SU-DHL-6 (cell line): ENCODE measurements around the gene PARP12.

Source experiments
- H2AFZ ChIP-seq: fragments of 200-600 bp; sonication (generic); 2 replicates; pipeline ENCODE4 v1.6.1; 2014; ENCODE audit warnings: low read depth, mild to moderate bottlenecking, moderate library complexity, mixed read lengths, antibody characterized with exemption, low read length; ENCODE audit not compliant: severe bottlenecking
- H3F3A ChIP-seq: fragments of 200-600 bp; shearing (Covaris generic); 2 replicates; pipeline ENCODE4 v1.6.0; 2016; ENCODE audit warnings: antibody characterized with exemption, mild to moderate bottlenecking; ENCODE audit not compliant: insufficient read depth
- H3K27ac ChIP-seq: fragments of 200-600 bp; sonication (generic); 2 replicates; pipeline ENCODE4 v1.5.1; 2016; ENCODE audit warnings: low read depth, mild to moderate bottlenecking, low read length, moderate library complexity, mixed read lengths
- H3K27me3 ChIP-seq: fragments of 200-600 bp; sonication (generic), shearing (Covaris generic); 2 replicates; pipeline ENCODE4 v1.6.0; 2014; ENCODE audit warnings: mild to moderate bottlenecking, low read length
- H3K36me3 ChIP-seq: fragments of 200-600 bp; sonication (generic); 2 replicates; pipeline ENCODE4 v1.6.1; 2014; ENCODE audit warnings: mild to moderate bottlenecking, low read length, mixed read lengths
- H3K4me2 ChIP-seq: fragments of 300-600, 200-600 bp; shearing (Covaris generic), sonication (generic); 2 replicates; pipeline ENCODE4 v1.6.0; 2014; ENCODE audit warnings: low read length, low read depth, mild to moderate bottlenecking; ENCODE audit not compliant: poor library complexity, severe bottlenecking
- H3K4me3 ChIP-seq: fragments of 200-600 bp; sonication (generic); 2 replicates; pipeline ENCODE4 v1.5.1; 2014; ENCODE audit warnings: antibody characterized with exemption, low read length, mild to moderate bottlenecking, mixed read lengths; ENCODE audit not compliant: insufficient read depth, poor library complexity, severe bottlenecking
- H3K79me2 ChIP-seq: fragments of 200-600 bp; sonication (generic); 2 replicates; pipeline ENCODE4 v1.6.1; 2014; ENCODE audit warnings: mild to moderate bottlenecking, low read length, moderate library complexity; ENCODE audit not compliant: insufficient read depth
- H3K9ac ChIP-seq: fragments of 200-600 bp; sonication (generic); 2 replicates; pipeline ENCODE4 v1.7.0; 2014; ENCODE audit warnings: mild to moderate bottlenecking, low read length
- H3K9me2 ChIP-seq: fragments of 200-600 bp; sonication (generic); replicated peaks from 2 replicates; pipeline ENCODE4 v1.6.1; 2014; ENCODE audit warnings: low read length; ENCODE audit not compliant: insufficient read depth
- H3K9me3 ChIP-seq: fragments of 200-600 bp; sonication (generic); 2 replicates; pipeline ENCODE4 v1.6.1; 2014; ENCODE audit warnings: low read length, mixed read lengths; ENCODE audit not compliant: insufficient read depth
- H4K20me1 ChIP-seq: fragments of 200-600 bp; sonication (generic); 2 replicates; pipeline ENCODE4 v1.6.1; 2014; ENCODE audit warnings: low read depth, mild to moderate bottlenecking, antibody characterized with exemption, low read length, moderate library complexity, mixed read lengths
- CTCF ChIP-seq: fragments of 200-600 bp; sonication (generic); IDR thresholded peaks from one replicate; pipeline ENCODE4 v1.5.1; 2017; ENCODE audit warnings: antibody characterized with exemption, mild to moderate bottlenecking, low read length, moderate library complexity; ENCODE audit not compliant: insufficient read depth, poor library complexity, severe bottlenecking
- EZH2phosphoT487 ChIP-seq: fragments of 200-600 bp; sonication (generic), shearing (Covaris generic); conservative IDR thresholded peaks from 2 replicates; pipeline ENCODE4 v1.6.1; 2018; ENCODE audit warnings: mild to moderate bottlenecking, antibody characterized with exemption, low read length, moderate library complexity, mixed read lengths

The PARP12 gene

GRCh38 chr7:140031364-140031763, 31.4 kb downstream of the PARP12 start:
- Histone ChIP-seq H3K27me3 (no peaks in the 10 kb centered on the region), H2AFZ (no peak overlapping the region), H4K20me1 (no peaks in the 10 kb centered on the region), H3K36me3 (no peaks in the 10 kb centered on the region), H3K9ac (no peak overlapping the region), H3K4me3 (no peak overlapping the region), H3K4me2 (no peak overlapping the region), H3F3A (no peaks in the 10 kb centered on the region), H3K79me2 (no peaks in the 10 kb centered on the region), H3K27ac (no peak overlapping the region), H3K9me3 (no peaks in the 10 kb centered on the region), H3K9me2 (no peaks in the 10 kb centered on the region)
- TF ChIP-seq EZH2phosphoT487 (no peak), CTCF (no peak)

- no peak overlapping the region for H3K4me2 ChIP-seq
- H3K27ac ChIP-seq, result no peak overlapping the region
- H4K20me1 ChIP-seq, result no peaks in the 10 kb centered on the region
- no peaks in the 10 kb centered on the region for H3K36me3 ChIP-seq
- no peaks in the 10 kb centered on the region for H3K79me2 ChIP-seq
- H3K4me3 ChIP-seq, result no peak overlapping the region
- no peaks in the 10 kb centered on the region for H3K9me2 ChIP-seq
- H3K27me3 ChIP-seq, result no peaks in the 10 kb centered on the region
- no peaks in the 10 kb centered on the region for H3K9me3 ChIP-seq
- no peak overlapping the region for H2AFZ ChIP-seq
- H3F3A ChIP-seq, result no peaks in the 10 kb centered on the region
- TF ChIP-seq EZH2phosphoT487 (no peak), CTCF (no peak)
- no peak overlapping the region for H3K9ac ChIP-seq
These were observed 33.7 kb downstream of the PARP12 start for GRCh38 chr7:140029072-140029471.

GRCh38 chr7:140028311-140028710, 34.4 kb downstream of the PARP12 start:
- Histone ChIP-seq H4K20me1 (no peaks in the 10 kb centered on the region), H3F3A (no peaks in the 10 kb centered on the region), H3K9me2 (no peaks in the 10 kb centered on the region), H3K4me2 (no peak overlapping the region), H3K27ac (no peak overlapping the region), H3K36me3 (no peaks in the 10 kb centered on the region), H3K9me3 (no peaks in the 10 kb centered on the region), H3K9ac (no peak overlapping the region), H2AFZ (no peak overlapping the region), H3K27me3 (no peaks in the 10 kb centered on the region), H3K79me2 (no peaks in the 10 kb centered on the region), H3K4me3 (no peak overlapping the region)
- TF ChIP-seq CTCF, result no peak
- no peak for TF ChIP-seq EZH2phosphoT487
